H1 (cell line): ENCODE measurements around the gene UBE2D4.

Source experiments
- ASH2L ChIP-seq: fragments of 200-600, 300-600 bp; sonication (generic); IDR thresholded peaks from one replicate; pipeline ENCODE4 v1.7.1; 2017; ENCODE audit warnings: low read length
- BRCA1 ChIP-seq: IDR thresholded peaks from 2 replicates; pipeline ENCODE4 v1.6.1; 2012; ENCODE audit warnings: low read depth, low read length, improper control_type of control experiment
- CEBPB ChIP-seq: IDR thresholded peaks from 2 replicates; pipeline ENCODE4 v1.6.1; 2012; ENCODE audit warnings: low read depth, low read length
- CREB1 ChIP-seq: IDR thresholded peaks from 2 replicates; pipeline ENCODE4 v1.6.1; 2012; ENCODE audit warnings: inconsistent platforms
- CTCF ChIP-seq, 3 experiments: IDR thresholded peaks; 1 replicate in 2 of 3; 2 replicates in 1 of 3; pipeline versions ENCODE4 v1.5.1 to v1.6.1; 2011; ENCODE audit warnings: low read length in 3 of 3, mild to moderate bottlenecking in 3 of 3, inconsistent platforms in 2 of 3, low read depth in 1 of 3, moderate library complexity in 1 of 3; ENCODE audit not compliant: insufficient read depth in 1 of 3; ENCODE audit errors: control extremely low read depth in 1 of 3
- EGR1 ChIP-seq: IDR thresholded peaks from 2 replicates; pipeline ENCODE4 v1.6.1; 2011; ENCODE audit warnings: low read depth, low read length, borderline replicate concordance
- EZH2 ChIP-seq: fragments of 200-600 bp; sonication (generic); IDR thresholded peaks from 2 replicates; pipeline ENCODE4 v1.7.1; 2012; ENCODE audit warnings: low read depth, mild to moderate bottlenecking, moderate library complexity, low read length, inconsistent platforms; ENCODE audit not compliant: severe bottlenecking
- GTF2F1 ChIP-seq: IDR thresholded peaks from 2 replicates; pipeline ENCODE4 v1.6.1; 2012; ENCODE audit warnings: low read depth, low read length, improper control_type of control experiment, borderline replicate concordance
- POLR2A ChIP-seq, 2 experiments: IDR thresholded peaks; 1 replicate in 1 of 2; 2 replicates in 1 of 2; pipeline ENCODE4 v1.6.1; 2011; ENCODE audit warnings: low read depth in 2 of 2, low read length in 2 of 2, mild to moderate bottlenecking in 2 of 2; ENCODE audit errors: control extremely low read depth in 1 of 2
- POLR2AphosphoS5 ChIP-seq: IDR thresholded peaks from 2 replicates; pipeline ENCODE4 v1.6.1; 2011; ENCODE audit warnings: low read depth, low read length
- RFX5 ChIP-seq: IDR thresholded peaks from 2 replicates; pipeline ENCODE4 v1.6.1; 2011; ENCODE audit warnings: low read depth, low read length, improper control_type of control experiment, borderline replicate concordance
- SP2 ChIP-seq: IDR thresholded peaks from 2 replicates; pipeline ENCODE4 v1.6.1; 2012; ENCODE audit warnings: mild to moderate bottlenecking, low read length, inconsistent platforms
- YY1 ChIP-seq: IDR thresholded peaks from 2 replicates; pipeline ENCODE4 v1.6.1; 2011; ENCODE audit warnings: low read depth, mild to moderate bottlenecking, low read length

- no peak for TF ChIP-seq CEBPB
- TF ChIP-seq YY1, result 0 out of 2 replicates have a peak, but pooled peaks have one; percentile 23
- no peak for TF ChIP-seq BRCA1
- TF ChIP-seq EZH2, result no peak
- TF ChIP-seq SP2, result no peak
- no peak for TF ChIP-seq CTCF (IDR thresholded peaks at IDR 0.05; ENCODE audit: control extremely low read depth in 1 of 3, insufficient read depth in 1 of 3, low read depth in 1 of 3, low read length in 3 of 3)
- TF ChIP-seq POLR2AphosphoS5, result no peak; the same call in 1 of the 2 replicates
- TF ChIP-seq EGR1, result 0 out of 2 replicates have a peak, but pooled peaks have one; percentile 14
- TF ChIP-seq POLR2A (IDR thresholded peaks at IDR 0.05; ENCODE audit: control extremely low read depth in 1 of 2, low read depth in 2 of 2, low read length in 2 of 2), result no peak
- no peak for TF ChIP-seq RFX5
- TF ChIP-seq CREB1, result peak; percentile 74
- no peak for TF ChIP-seq GTF2F1
- no peak for TF ChIP-seq ASH2L
Measured at GRCh38 chr7:43905956-43906330, 20.3 kb upstream of the UBE2D4 start.
